SJSA1 (cell line): ENCODE measurements around the gene ACBD3. TPM values are rescaled to one million over a fixed set of nuclear protein-coding genes. Genes with fewer than 3 reads are reported as not detected.

Experiments
- DNase-seq, 2 experiments: peaks; one replicate each; pipeline ENCODE4 v3.0.0-alpha.2; 2015 to 2020; ENCODE audit warnings: low spot score in 2 of 2, low read depth in 1 of 2
- H3K27ac ChIP-seq: fragments of 250-450 bp; sonication (Bioruptor Pico); 2 replicates; pipeline ENCODE4 v1.5.1; 2020; ENCODE audit warnings: mild to moderate bottlenecking, moderate library complexity
- H3K27me3 ChIP-seq: fragments of 250-450 bp; sonication (Bioruptor Pico); replicated peaks from 2 replicates; pipeline ENCODE4 v1.5.1; 2020; ENCODE audit warnings: mild to moderate bottlenecking, moderate library complexity
- H3K36me3 ChIP-seq: fragments of 250-450 bp; sonication (Bioruptor Pico); 2 replicates; pipeline ENCODE4 v1.5.1; 2020; ENCODE audit warnings: mild to moderate bottlenecking
- H3K4me1 ChIP-seq: fragments of 250-450 bp; sonication (Bioruptor Pico); replicated peaks from 2 replicates; pipeline ENCODE4 v1.6.1; 2021; ENCODE audit warnings: mild to moderate bottlenecking
- H3K4me3 ChIP-seq: fragments of 250-450 bp; sonication (Bioruptor Pico); 2 replicates; pipeline ENCODE4 v1.5.1; 2020; ENCODE audit warnings: mild to moderate bottlenecking
- H3K9me3 ChIP-seq: fragments of 250-450 bp; sonication (Bioruptor Pico); replicated peaks from 2 replicates; pipeline ENCODE4 v1.5.1; 2020; ENCODE audit warnings: mild to moderate bottlenecking
- total RNA-seq: library from RNA; depleted of rRNA; stranded (reverse); fragments of >200 nt; shearing (Covaris generic); gene quantifications from 2 replicates; pipeline ENCODE4 v1.2.3, GENCODE V29; 2014

Gene ACBD3
- total RNA-seq, 1 experiment from 2014 or later: 62.6 TPM

DNA sequence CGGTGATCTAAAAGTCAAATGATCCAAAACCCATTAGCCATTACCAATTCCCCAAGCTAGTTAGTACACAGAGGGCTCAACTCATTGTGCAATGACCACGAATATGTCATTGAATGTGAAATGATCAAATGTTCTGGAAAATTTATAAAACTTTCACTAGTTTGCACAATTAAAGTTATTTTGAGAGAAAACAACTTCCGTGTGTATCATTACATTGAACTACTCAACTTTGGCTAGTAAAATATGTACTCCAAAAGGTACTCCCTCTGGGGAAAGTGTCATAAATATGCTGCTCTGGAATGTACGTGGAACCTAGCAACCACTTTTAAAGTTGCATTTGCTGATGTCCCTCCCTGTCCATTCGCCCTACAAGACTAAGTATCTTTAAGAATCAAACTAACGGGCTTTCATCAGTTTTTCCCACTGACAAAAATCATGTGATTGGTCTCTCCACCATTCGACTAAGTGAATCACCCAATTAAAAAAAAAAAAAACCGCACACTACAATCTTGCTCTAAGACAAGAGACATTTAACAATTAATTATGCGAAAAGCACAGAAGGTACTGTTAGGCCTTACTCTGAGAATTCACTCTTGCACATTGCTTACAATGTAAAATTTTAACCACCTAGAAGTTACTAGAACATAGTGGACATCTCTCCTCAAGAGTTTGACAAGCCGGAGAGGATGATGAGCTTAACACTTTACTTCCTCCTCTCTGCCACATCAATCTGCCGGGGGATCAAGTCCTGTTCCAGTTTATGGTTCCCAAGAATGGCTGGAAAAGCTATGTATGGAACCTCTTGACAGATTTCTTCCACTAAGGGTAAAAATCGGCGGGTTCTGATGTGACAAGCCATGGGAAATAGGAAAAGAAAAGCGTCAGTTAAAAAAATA lies 1.2 kb downstream of the ACBD3 start:
- no peaks in the 10 kb centered on the region for H3K27me3 ChIP-seq
- H3K4me3 ChIP-seq: peak overlapping the region; percentile 99
- DNase-seq: peak in 1 of 2 experiments; percentile 12
- no peaks in the 10 kb centered on the region for H3K9me3 ChIP-seq
- peaks cover 33% of the 10 kb centered on the region for H3K36me3 ChIP-seq
- peak overlapping the region; percentile 74; the same call in 1 of the 2 replicates for H3K27ac ChIP-seq
- peaks cover 16% of the 10 kb centered on the region for H3K4me1 ChIP-seq

DNA sequence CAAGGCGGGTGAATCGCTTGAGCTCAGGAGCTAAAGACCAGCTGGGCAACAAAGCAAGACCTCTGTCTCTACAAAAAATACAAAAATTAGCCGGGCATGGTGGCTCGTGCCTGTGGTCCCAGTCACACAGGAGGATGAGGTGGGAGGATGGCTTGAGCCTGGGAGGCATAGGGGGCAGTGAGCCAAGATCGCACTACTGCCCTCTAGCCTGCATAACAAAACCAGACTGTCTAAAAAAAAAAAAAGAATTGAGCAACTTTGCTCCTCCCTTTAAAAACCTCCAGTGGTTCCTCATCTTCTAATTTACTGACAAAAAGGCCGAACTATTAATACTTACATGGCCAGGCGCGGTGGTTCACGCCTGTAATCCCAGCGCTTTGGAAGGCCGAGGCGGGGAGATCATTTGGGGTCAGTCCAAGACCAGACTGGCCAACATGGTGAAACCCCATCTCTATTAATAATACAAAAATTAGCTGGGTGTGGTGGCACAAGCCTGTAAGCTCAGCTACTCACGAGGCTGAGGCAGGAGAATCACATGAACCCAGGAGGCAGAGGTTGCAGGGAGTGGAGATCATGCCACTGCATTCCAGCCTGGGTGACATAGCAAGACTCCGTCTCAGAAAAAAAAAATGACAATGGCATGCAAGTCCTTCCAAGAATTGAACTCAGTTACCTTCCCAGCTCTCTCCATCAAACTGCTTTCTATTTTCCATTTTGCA lies 4.4 kb downstream of the ACBD3 start:
- H3K9me3 ChIP-seq: no peaks in the 10 kb centered on the region
- H3K4me3 ChIP-seq: no peak overlapping the region
- peak; percentile 30 to 55 for DNase-seq
- no peak overlapping the region for H3K27ac ChIP-seq
- peaks cover 15% of the 10 kb centered on the region for H3K4me1 ChIP-seq
- H3K36me3 ChIP-seq: peaks cover 40% of the 10 kb centered on the region
- no peaks in the 10 kb centered on the region for H3K27me3 ChIP-seq

DNA sequence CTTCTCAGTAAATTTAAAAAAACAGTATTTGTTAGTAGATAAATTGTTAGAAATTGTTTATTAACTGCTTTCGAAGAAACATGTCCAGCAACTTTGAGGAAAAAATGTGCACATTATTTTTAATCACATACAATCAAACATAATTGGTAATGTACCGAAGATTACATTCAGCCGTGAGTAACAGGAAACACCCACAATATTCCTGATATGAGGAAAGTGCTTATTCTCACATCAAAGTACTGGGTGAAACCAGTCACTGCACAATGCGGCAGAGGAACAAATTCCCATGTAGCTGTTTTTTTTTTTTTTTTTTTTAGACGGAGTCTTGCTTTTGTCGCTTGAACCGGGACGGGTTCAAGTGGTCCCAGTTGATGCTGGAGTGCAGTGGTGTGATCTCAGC lies 9.7 kb downstream of the ACBD3 start:
- Histone ChIP-seq H3K4me1 (peaks cover 5% of the 10 kb centered on the region), H3K4me3 (no peak overlapping the region), H3K9me3 (no peaks in the 10 kb centered on the region), H3K27ac (no peak overlapping the region), H3K36me3 (peaks cover 19% of the 10 kb centered on the region), H3K27me3 (no peaks in the 10 kb centered on the region)
- DNase-seq: no peak

DNA sequence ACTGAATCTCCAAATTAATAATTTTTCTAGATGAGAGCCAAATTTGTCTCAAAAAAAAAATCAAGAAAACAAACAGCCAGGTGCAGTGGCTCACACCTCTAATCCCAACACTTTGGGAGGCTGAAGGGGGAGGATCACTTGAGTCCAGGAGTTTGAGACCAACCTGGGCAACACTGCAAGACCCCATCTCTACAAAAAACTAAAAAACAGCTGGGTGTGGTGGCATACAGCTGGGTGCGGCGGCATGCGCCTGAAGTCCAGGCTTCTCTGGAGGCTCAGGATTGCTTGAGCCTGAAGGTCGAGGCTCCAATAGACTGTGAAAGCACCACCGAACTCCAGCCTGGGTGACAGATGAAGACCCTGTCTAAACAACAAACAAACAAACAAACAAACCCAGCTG lies 14.0 kb downstream of the ACBD3 start:
- Histone ChIP-seq H3K36me3 (peaks cover 5% of the 10 kb centered on the region; the same call in 1 of the 2 replicates), H3K4me1 (peaks cover 5% of the 10 kb centered on the region)
- DNase-seq: no peak

DNA sequence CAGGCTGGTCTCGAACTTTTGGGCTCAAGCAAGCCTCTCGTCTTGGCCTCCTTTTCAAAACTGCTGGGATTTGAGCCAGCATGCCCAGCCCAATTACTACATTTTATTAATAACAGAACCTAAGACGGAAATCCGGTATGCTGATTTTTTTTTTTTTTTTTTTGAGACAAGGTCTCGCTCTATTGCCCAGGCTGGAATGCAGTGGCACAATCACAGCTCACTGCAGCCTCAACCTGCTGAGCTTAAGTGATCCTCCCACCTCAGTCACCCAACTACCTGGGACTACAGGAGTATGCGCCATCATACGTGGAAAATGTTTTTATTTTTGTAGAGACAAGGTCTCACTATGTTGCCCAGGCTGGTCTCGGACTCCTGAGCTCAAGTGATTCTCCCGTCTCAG lies 20.2 kb downstream of the ACBD3 start:
- H3K27ac ChIP-seq: no peak overlapping the region
- no peak overlapping the region for H3K4me3 ChIP-seq
- no peaks in the 10 kb centered on the region for H3K9me3 ChIP-seq
- H3K27me3 ChIP-seq: no peaks in the 10 kb centered on the region
- no peak for DNase-seq
- H3K36me3 ChIP-seq: peaks cover 42% of the 10 kb centered on the region
- H3K4me1 ChIP-seq: no peaks in the 10 kb centered on the region

More for the DNA sequence above, 14.0 kb downstream of the ACBD3 start:
- no peaks in the 10 kb centered on the region for H3K9me3 ChIP-seq
- H3K27ac ChIP-seq: no peak overlapping the region
- H3K27me3 ChIP-seq: no peaks in the 10 kb centered on the region
- no peak overlapping the region for H3K4me3 ChIP-seq

DNA sequence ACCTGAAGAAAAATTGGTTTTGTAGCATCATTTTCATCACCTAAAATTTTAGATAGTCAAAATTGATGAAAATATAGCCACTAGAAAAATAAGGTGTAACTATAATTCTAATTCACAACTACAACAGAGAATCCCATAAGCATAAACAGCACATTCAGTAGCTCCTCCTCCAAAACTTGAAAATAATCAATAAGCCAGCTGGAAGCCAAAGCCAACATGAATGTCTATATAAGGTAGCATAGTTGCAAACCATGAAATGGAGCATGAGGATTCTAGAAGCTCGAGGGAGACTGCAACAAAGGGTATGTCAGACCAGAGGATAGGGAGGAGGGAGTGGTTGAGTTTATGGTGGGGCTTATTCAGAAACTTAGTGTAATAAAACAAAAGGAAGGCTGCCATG lies 22.4 kb downstream of the ACBD3 start:
- peaks cover 64% of the 10 kb centered on the region for H3K36me3 ChIP-seq

DNA sequence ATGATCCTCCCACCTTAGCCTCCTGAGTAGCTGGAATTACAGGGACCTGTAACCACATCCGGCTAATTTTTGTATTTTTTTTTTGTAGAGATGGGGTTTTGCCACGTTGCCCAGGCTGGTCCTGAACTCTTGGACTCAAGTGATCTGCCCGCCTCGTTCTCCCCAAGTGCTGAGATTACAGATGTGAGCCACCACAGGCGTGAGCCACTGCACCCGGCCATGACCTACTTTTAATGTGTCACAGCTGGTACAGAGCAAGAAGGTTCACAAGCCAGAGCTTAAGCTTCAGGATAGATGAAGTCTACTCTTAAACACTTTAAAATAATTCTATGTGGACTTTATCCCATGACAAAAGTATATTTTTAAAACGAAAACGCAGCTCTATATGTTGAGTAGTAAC lies 23.6 kb downstream of the ACBD3 start:
- no peak overlapping the region for H3K27ac ChIP-seq
- DNase-seq: no peak
- no peak overlapping the region for H3K4me3 ChIP-seq
- H3K9me3 ChIP-seq: no peaks in the 10 kb centered on the region
- peaks cover 75% of the 10 kb centered on the region for H3K36me3 ChIP-seq
- H3K27me3 ChIP-seq: no peaks in the 10 kb centered on the region
- no peaks in the 10 kb centered on the region for H3K4me1 ChIP-seq

More for the DNA sequence above, 22.4 kb downstream of the ACBD3 start:
- H3K4me3 ChIP-seq: no peak overlapping the region
- H3K4me1 ChIP-seq: no peaks in the 10 kb centered on the region
- H3K27me3 ChIP-seq: no peaks in the 10 kb centered on the region
- H3K27ac ChIP-seq: no peak overlapping the region
- H3K9me3 ChIP-seq: no peaks in the 10 kb centered on the region
- DNase-seq: no peak

DNA sequence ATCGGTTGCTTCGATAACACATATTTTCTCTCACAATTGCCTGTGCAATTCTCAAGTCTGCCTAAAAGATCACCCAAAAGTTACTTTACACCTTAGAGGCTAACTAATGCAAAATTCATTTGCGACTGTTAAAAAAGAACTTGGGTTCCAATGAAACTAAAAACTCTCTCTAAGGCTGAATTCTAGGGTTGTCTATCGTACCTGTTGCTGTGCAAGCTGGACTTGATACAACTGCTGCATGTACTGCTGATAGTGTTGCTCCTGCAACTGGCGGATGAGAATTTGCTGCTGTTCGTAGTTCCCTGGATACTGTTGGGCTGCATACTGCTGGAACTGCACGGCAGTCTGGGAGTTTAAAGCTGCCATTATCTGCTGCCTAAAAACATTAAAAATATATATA lies 27.6 kb downstream of the ACBD3 start:
- no peak for DNase-seq
- H3K27ac ChIP-seq: no peak overlapping the region
- H3K36me3 ChIP-seq: peaks cover 87% of the 10 kb centered on the region
- no peaks in the 10 kb centered on the region for H3K27me3 ChIP-seq
- no peaks in the 10 kb centered on the region for H3K9me3 ChIP-seq
- H3K4me3 ChIP-seq: no peak overlapping the region
- no peaks in the 10 kb centered on the region for H3K4me1 ChIP-seq

DNA sequence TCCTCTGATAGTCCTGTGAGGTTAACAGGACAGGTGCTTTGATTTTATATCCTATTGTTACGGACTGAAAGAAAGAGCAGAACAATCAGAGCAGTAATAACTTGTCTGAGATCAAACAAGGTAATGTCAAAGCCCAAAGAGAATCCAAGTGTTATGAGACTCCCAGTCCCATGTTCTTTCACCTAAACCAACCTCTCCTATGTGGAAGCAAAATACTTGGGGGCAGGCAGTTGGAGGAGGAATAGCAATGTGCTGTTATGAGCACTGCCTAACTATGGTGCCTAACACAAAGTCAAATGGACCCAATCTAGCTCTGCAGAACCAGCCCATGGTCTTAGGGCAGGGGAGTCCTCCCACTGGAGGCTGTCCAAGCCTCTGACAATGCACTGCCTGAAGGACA lies 28.1 kb downstream of the ACBD3 start:
- DNase-seq: no peak
- H3K27ac ChIP-seq: no peak overlapping the region
- H3K4me3 ChIP-seq: no peak overlapping the region
- no peaks in the 10 kb centered on the region for H3K4me1 ChIP-seq
- no peaks in the 10 kb centered on the region for H3K9me3 ChIP-seq
- peaks cover 89% of the 10 kb centered on the region for H3K36me3 ChIP-seq
- H3K27me3 ChIP-seq: no peaks in the 10 kb centered on the region

DNA sequence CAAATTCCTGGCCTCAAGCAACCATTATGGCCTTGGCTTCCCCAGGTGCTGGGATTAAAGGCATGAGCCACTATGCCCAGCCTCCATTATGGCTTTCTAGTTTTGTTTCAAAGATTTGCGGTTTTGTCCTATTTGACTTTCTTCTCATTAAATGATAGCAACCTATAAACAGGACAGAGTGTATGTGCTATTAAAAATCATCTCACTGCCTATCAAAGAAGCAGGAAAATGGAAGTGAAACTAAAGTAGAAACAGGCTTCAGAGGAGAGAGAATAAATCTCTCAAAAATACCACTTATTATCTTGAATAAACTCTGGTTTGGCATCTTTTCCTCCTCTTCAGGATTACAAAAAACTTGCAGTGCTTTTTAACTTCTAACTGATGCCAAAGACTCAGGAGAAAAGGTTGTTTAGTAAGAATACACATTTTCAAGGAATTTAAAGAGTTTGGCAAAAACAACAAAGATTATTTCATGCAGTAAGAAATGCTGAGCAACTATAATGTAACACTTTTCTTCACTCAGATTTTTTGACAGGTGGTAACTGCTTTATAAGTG lies 28.7 kb downstream of the ACBD3 start:
- no peaks in the 10 kb centered on the region for H3K9me3 ChIP-seq
- no peak for DNase-seq
- H3K4me3 ChIP-seq: no peak overlapping the region
- H3K27me3 ChIP-seq: no peaks in the 10 kb centered on the region
- H3K4me1 ChIP-seq: no peaks in the 10 kb centered on the region
- H3K27ac ChIP-seq: no peak overlapping the region
- H3K36me3 ChIP-seq: peaks cover 89% of the 10 kb centered on the region

DNA sequence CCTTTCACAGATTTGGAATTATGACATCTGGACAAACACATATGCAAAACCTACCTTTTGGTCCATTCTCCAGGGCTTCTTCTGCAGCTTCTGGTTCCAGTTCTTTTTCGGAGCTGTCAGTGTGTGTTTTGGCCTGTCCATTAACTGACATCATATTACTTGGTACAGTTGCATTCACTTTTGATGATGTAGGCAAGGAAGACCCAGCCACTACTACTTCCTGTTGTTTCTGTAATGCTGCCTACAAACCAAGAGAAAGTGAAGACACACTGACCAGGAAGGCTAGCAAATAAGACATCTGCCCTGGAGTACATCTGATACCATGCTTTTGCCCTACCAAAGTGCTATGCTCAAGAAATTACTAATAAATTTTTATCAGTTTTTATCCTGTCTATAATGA lies 31.9 kb downstream of the ACBD3 start:
- no peak overlapping the region for H3K4me3 ChIP-seq
- H3K9me3 ChIP-seq: no peaks in the 10 kb centered on the region
- DNase-seq: no peak
- no peaks in the 10 kb centered on the region for H3K27me3 ChIP-seq
- peaks cover 88% of the 10 kb centered on the region for H3K36me3 ChIP-seq
- H3K27ac ChIP-seq: no peak overlapping the region
- H3K4me1 ChIP-seq: no peaks in the 10 kb centered on the region

DNA sequence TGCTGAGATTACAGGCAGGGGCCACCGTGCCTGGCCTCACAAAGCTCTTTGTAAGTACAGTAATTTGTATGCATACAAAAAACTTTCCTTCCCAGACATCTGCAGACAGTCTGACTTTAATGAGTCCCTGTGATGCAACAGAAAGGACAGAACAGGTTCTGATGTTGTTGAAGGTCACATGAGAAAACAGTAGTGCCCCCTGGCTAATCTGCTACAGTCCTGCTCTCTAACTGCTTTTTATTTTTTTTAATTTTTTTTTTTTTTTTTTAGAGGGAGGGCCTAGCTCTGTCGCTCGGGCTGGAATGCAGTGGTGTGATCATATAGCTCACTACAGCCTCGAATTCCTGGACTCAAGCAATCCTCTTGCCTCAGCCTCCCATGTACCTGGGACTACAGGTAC lies 36.7 kb downstream of the ACBD3 start:
- Histone ChIP-seq H3K9me3 (no peaks in the 10 kb centered on the region), H3K27ac (no peak overlapping the region), H3K27me3 (no peaks in the 10 kb centered on the region), H3K36me3 (peaks cover 85% of the 10 kb centered on the region), H3K4me3 (no peak overlapping the region), H3K4me1 (no peaks in the 10 kb centered on the region)
- no peak for DNase-seq

DNA sequence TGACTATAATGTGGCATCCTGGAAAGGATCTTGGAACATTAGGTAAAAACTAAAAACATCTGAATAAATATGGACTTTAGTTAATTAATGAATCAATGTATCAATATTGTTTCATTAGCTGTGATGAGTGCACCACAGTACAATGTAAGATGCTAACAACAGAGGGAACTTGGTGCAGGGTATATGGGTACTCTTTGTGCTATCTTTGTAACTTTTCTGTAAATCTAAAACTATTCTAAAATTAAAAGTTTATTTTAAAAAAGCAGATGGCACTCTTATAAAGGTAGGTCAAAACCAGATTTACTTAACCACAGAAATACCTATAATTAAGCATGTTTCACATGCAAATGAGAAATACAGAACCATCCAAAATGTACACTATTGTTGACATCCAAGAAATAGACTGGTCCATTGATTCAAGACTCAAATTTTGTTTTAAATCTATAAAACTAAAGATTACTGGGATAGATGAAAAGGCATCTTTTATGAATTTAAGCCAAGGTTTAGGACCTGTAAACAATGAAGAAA lies 38.4 kb downstream of the ACBD3 start:
- no peak overlapping the region for H3K27ac ChIP-seq
- peaks cover 76% of the 10 kb centered on the region for H3K36me3 ChIP-seq

DNA sequence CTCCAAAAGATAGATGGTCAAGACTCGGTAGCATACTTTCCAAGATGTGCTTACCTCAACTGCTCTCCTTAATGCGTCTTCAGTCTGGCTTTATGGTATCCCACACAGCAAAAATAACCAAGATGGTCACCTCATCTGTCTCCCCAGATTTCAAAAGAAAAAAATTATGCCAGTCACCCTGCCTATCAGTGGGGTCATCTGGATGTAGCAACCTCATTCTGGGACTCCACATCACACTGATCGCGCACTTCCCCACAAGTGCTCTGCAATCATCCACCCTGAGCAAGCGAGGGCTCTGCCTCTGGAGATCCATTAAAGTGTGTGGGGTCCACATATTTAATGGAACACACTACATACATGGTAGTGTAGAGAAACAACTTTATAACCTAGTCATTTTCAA lies 42.5 kb downstream of the ACBD3 start:
- Histone ChIP-seq H3K27ac (no peak overlapping the region), H3K4me3 (no peak overlapping the region), H3K36me3 (peaks cover 42% of the 10 kb centered on the region), H3K27me3 (no peaks in the 10 kb centered on the region), H3K4me1 (no peaks in the 10 kb centered on the region), H3K9me3 (no peaks in the 10 kb centered on the region)
- DNase-seq: no peak

More for the DNA sequence above, 38.4 kb downstream of the ACBD3 start:
- Histone ChIP-seq H3K4me1 (no peaks in the 10 kb centered on the region), H3K4me3 (no peak overlapping the region), H3K9me3 (no peaks in the 10 kb centered on the region), H3K27me3 (no peaks in the 10 kb centered on the region)
- no peak for DNase-seq
